Ammon's horn (tissue), 1 donor: ENCODE data around the gene SV2B.

ENCODE experiments used
- DNase-seq: peaks from one replicate; pipeline ENCODE4 v3.0.0-alpha.2; 2016; ENCODE audit warnings: low spot score

SV2B gene

GRCh38 chr15:91104111-91104510, 4.1 kb downstream of the SV2B start:
- peak; percentile 88 for DNase-seq

- no peak for DNase-seq
Measured at GRCh38 chr15:91108421-91108820, 8.4 kb downstream of the SV2B start.

GRCh38 chr15:91109885-91110284, 9.8 kb downstream of the SV2B start:
- no peak for DNase-seq

- DNase-seq = no peak
Measured at GRCh38 chr15:91110407-91110806, 10.3 kb downstream of the SV2B start.

- no peak for DNase-seq
Measured at GRCh38 chr15:91113030-91113429, 13.0 kb downstream of the SV2B start.

GRCh38 chr15:91114301-91114700, 14.2 kb downstream of the SV2B start:
- DNase-seq = no peak

- DNase-seq = no peak
Measured at GRCh38 chr15:91116113-91117067, 16.3 kb downstream of the SV2B start.

- DNase-seq = no peak
Measured at GRCh38 chr15:91117375-91117774, 17.3 kb downstream of the SV2B start.

- DNase-seq = no peak
Measured at GRCh38 chr15:91118817-91119590, 18.9 kb downstream of the SV2B start.

- no peak for DNase-seq
Measured at GRCh38 chr15:91122296-91122695, 22.2 kb downstream of the SV2B start.

GRCh38 chr15:91124132-91124531, 24.1 kb downstream of the SV2B start:
- DNase-seq = no peak

GRCh38 chr15:91125162-91125561, 25.1 kb downstream of the SV2B start:
- DNase-seq = no peak

GRCh38 chr15:91126080-91126479, 26.0 kb downstream of the SV2B start:
- no peak for DNase-seq

GRCh38 chr15:91127236-91127955, 27.3 kb downstream of the SV2B start:
- DNase-seq = no peak

GRCh38 chr15:91128016-91128415, 28.0 kb downstream of the SV2B start:
- peak; percentile 61 for DNase-seq

GRCh38 chr15:91129436-91129835, 29.4 kb downstream of the SV2B start:
- DNase-seq = no peak

GRCh38 chr15:91132079-91132478, 32.0 kb downstream of the SV2B start:
- no peak for DNase-seq

- DNase-seq = no peak
Measured at GRCh38 chr15:91133511-91133910, 33.5 kb downstream of the SV2B start.

GRCh38 chr15:91135201-91136130, 35.4 kb downstream of the SV2B start:
- no peak for DNase-seq

GRCh38 chr15:91136386-91136923, 36.4 kb downstream of the SV2B start:
- DNase-seq = no peak

GRCh38 chr15:91140601-91141000, 40.5 kb downstream of the SV2B start:
- no peak for DNase-seq
